ENCODE results near the gene DCDC1.
"Not testable (repeated sequence)": the region's sequence is repeated elsewhere in the genome, so short reads cannot be mapped to it uniquely, and the experiment has no call there.

The DCDC1 gene

DNA sequence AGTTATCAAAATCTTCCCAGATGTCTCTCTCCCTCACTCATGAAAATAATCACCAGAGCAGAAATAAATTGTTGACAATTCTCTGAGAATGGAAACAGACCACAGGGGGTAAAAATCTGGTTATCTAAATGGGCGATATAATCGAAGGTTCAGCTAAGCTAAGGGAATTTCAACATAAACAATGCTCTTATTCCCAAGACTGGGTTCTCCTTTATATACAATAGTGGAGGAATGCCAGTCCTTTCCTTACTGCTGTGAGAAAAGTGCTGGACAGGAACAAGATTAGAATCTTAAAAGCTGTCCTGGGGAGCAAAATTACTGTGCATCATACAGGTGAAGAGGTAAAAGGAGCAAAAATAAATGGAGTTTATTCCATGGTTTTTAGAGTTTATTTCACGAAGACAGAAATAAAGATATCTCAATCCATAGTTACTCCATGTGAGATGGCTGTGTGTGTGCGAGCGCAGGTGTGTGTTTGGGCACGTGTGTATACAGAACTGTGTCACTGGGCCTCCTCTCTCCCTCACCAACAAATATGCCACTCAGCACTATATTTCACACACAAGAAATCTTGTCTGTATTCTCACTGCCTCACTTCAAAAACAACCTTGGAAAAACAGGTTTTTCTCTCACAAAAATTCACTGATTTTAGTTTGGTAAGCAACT is 385.6 kb downstream of the DCDC1 start:
- DNase-seq = no peak

DNA sequence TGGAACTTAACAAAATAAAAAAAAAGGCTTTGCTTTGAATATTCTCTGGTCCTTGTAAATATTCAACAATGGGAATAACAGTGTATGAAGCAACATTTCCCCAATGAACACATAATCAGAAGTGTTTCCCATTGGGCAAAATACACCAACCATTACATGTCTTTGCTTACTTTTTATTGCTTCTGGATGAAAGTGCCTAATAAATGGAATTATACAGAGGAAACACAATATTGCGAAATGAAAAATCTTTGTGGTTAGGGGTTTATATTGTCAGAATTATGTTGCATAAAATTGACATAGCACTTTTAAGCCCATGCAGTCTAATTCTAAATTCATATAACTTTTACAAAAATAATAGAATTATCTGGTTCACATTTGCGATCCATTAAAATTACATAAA is 386.4 kb downstream of the DCDC1 start:
- peak; percentile 2 for DNase-seq

DNA sequence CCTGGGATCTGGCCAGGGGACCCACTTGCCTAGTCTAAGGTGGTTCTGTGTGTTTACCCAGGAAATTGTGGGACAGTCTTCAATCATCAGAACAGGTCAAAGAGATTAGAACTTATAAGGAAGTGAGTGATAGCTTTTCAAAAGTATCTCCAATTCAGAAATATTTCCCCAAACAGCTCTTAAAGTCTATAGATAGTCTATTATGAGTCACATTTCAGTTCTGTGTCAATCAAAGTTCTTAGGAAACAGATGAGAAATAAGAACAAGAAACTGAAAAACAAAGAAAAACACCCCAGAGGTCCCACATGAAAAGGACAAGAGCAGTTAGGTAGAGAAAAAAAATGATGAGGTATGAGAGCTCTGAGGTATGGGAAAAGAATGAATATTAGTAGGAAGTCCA is 402.0 kb downstream of the DCDC1 start:
- DNase-seq = no peak

DNA sequence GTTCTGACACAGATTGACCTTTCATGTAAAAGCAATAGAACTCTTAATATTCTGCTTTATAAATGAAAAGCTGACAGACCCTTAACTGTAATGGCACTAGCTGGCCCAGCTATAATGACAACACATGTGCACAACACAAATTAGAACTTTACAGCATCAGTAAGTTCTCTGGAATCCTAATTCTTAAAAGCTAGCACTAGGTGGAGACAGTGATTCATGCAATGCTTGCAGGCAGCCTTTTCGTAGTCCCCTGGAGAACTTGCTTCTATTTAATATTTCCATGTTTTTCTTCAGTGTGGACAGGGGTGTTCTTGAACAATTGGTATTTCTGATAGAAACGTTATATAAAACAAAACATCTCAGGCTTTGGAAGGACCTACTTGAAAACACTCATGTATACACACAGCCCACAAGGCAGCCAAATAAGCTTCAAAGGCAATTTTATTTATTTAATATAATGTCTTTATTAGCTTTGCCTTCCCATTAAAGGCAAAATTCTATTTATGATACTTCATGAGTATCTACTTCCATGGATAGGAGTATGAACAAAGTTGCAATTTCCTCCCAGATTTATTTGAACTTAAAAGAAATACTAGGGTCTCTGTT is 409.0 kb downstream of the DCDC1 start:
- peak; percentile 21 for DNase-seq

- DNase-seq = no peak
Observed at GRCh38 chr11:30956751-30957150, 412.8 kb downstream of the DCDC1 start.

DNA sequence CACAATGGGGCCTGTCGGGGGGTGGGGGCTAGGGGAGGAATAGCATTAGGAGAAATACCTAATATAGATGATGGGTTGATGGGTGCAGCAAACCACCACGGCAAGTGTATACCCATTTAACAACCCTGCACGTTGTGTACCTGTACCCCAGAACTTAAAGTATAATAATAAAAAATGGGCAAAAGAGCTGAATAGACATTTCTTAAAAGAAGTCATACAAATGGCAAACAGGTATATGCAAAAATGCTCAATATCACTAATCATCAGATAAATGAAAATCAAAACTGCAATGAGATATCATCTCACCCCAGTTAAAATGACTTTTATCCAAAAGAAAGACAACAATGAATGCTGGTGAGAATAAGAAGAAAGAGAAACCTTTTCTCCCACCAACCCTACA is 419.7 kb downstream of the DCDC1 start:
- no peak for DNase-seq

DNA sequence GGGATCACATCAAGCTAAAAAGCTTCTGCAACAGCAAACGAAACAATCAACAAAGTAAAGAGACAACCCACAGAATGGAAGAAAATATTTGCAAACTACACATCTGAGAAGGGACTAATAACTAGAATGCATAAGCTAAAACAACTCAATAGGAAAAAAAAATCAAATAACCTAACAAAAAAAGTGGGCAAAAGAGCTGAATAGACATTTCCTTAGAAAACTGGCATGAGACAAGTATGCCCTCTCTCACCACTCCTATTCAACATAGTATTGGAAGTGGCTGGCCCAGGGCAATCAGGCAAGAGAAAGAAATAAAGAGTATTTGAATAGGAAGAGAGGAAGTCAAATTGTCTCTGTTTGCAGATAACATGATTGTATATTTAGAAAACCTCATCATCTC is 421.8 kb downstream of the DCDC1 start:
- not testable (repeated sequence) for DNase-seq

- DNase-seq = no peak
Observed at GRCh38 chr11:30938810-30939209, 430.7 kb downstream of the DCDC1 start.

GRCh38 chr11:30938171-30938570 is 431.4 kb downstream of the DCDC1 start:
- DNase-seq = no peak

DNA sequence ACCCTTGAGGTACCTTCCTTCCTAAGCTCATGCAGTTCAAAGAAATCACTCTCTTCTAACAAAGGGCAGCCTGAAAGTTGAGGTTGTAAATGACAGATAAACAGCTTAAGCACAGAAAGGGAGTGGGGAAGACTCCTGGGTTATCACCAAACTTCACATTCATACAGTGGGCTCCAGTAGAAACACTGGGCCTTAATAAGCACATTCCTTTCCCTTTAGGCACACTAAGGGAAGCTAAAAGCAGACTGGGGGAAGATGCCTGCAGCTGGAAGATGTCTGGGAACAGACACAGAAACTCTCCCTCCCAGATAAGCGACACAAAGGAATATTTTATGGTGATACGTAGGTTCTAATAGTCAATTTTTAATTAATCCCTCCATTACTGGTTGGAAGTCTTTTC is 433.0 kb downstream of the DCDC1 start:
- peak; percentile 46 for DNase-seq

DNA sequence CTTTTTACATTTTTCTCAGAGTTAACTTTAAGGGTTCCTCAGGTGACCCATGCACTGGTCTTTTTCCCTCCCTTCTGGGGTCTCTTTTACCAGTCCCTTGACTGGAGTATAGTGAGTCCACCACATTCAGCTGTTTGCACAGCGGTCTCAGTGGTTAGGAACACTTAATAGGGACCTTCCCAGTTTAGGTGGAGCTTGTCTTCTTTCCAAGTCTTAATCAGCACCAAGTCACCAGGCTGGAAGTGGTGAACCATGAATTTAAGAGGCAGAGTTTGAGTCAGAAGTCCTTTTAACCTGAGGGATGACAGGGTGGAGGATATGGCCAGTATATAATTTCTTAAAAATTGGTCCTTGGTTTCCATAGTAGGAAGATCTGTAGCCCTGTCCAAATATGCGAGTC is 433.7 kb downstream of the DCDC1 start:
- no peak for DNase-seq

GRCh38 chr11:30926130-30926529 is 443.4 kb downstream of the DCDC1 start:
- DNase-seq = no peak

DNA sequence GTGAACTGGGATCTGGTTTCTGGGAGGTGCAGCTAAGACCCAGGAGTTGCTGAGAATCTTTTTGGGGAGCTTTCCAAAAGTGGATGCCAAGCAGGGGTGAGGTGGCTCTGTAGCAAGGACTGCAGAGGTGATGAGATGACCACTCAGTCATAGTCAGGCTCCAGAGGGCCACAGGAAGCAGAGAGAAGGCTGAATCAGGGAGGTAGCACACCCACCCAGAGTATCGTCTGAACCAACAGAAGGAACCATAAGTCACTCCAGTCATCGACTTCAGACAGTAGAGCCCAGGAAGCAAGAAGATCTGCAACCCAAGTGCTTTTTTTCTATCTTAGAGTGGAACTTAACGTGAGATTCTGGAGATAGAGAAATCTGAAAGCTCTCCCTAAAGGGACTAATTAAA is 447.7 kb downstream of the DCDC1 start:
- DNase-seq = no peak

DNA sequence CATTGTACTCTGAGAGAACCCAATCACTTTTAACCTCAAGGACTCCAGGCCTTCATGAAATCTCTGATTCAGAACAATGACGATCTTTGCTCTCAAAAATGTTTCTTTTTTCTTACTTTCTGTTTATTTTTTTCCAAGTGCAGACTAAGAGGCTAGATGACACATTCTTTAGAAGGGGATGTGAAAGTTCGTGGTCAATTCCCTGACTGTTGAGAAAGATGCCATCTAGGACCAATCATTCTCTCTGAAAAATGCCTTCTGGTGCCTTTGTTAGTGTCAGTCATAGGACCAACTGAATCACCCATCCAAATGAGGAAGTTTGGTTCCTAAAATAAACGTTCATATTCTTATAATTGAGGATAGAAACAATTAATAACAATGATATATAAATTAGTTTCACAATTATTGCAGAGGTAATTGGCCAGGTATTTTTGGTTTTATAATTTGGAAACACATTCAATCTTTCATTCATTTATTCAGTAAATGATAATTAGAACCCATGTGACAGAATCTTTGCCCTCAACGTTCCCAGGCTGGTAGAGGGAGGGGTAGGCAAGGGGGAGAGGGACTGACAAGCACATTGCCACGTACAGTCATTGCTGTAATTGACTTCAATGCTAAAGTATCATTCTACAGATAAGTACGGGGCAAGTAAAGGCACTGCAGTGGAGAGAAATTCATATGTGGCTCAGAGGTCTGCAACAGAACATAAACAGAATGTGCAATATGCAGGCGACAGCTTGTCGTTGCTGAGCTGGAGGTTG is 450.0 kb downstream of the DCDC1 start:
- DNase-seq = peak; percentile 45

GRCh38 chr11:30917859-30918478 is 451.6 kb downstream of the DCDC1 start:
- peak; percentile 60 for DNase-seq

DNA sequence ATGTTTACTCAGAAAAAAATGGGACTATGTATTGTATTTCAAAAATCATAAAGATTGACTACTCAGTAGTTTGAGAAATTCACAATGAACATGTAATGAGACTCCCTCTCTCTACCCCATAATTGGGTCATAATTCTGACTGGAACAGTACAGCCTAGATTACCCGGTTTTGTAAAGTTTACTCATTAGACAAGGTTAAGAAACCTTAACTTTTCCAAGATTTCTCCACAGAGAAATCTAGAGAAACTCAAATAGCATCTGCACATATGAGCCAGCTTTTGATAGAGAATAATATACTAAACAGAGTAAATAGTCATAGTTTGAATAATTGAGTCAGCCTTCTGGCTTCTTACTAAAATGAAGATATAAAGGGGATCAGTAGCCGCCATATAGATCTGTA is 452.3 kb downstream of the DCDC1 start:
- DNase-seq = no peak

GRCh38 chr11:30916764-30917163 is 452.8 kb downstream of the DCDC1 start:
- no peak for DNase-seq

- DNase-seq = peak; percentile 40
Observed at GRCh38 chr11:30914143-30914762, 455.3 kb downstream of the DCDC1 start.

DNA sequence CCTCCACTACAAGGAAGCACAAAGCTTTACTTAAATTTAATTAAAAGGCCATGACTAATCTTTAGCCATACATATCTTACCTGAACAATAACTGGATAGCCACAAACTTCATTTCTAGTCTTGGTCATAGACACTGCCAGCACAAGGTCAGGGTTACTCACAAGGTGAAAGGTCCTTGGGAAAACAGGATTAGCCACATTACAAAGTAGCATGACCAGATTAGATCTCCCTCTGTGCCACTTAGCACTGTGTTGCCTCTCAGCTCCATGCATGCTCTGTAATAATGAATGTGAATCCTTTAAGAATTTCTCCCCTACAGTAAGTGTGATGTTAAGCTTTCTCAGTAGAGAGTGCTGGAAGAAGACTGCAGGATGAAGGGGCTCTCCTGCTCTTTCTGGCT is 458.3 kb downstream of the DCDC1 start:
- DNase-seq = no peak

DNA sequence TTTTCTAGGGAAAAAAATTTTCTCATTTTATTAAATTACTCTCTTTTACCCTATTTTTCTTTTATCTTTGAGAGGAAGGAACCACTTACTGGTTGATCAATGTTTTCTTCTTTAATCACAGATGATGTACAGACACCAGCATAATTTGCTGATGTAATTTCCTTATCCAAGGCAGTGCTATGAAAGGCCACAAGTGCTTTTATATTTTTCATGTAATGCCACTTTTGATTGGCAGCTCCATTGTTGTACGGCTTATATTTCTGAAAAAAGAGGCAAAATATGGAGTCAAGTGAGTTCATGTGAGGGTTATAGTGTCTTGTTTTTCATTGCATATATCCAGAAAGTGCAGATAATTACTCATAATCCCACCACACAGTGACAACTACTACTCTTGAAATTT is 460.7 kb downstream of the DCDC1 start:
- no peak for DNase-seq

DNA sequence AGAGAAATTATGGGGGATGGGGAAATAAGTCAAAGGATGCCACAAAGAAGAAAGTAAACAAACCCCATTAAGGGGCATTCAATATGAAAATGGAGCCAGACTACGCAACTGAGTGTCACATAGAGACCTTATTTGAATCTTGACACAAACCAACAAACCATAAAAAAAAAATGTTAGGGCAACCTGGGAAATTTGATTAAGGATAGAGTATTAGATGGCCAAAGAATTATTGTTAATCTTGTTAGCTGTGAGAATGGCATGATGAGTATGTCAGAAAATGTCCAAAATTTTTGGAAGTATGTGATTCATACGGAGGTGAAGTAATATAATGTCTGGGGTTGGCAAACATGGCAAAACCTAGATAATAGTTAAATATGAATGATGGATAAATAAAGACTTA is 461.3 kb downstream of the DCDC1 start:
- DNase-seq = no peak

GRCh38 chr11:30902929-30903328 is 466.6 kb downstream of the DCDC1 start:
- DNase-seq = no peak

DNA sequence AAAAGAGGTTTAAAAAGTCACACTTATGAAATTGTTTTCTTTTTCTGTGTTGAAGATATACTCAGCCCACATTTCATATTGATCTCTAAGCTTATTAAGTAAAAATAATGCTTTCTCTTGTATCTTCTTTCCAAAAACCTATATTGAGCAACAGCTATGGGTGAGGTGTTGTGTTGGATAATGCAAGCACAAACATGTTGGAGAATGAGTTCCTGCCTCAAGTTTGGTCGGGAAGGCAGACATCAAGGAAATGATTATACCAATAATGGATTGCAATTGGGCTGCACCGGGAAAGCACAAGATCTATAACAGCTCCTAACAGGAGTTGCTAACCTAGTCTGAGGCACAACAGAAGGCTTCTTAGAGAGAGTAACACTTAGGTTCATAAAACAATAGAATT is 474.5 kb downstream of the DCDC1 start:
- no peak for DNase-seq
